ENCODE results near the gene POLE4.

GRCh38 chr2:74924463-74925265 lies 33.8 kb upstream of the POLE4 start:
- no peak for TF ChIP-seq CTCF (IDR thresholded peaks at IDR 0.05)
- no peak for TF ChIP-seq POLR2A (IDR thresholded peaks at IDR 0.05)

Measured in heart left ventricle (tissue), 13 donors.